IMR-90 (cell line): ENCODE measurements around the gene LRFN5. TPM values are rescaled to one million over a fixed set of nuclear protein-coding genes. Genes with fewer than 3 reads are reported as not detected.

Source experiments
- ATAC-seq: fragments of 200-7000 bp; cut with Tn5 transposase; 2 replicates; pipeline ENCODE4 v1.9.1; 2020; ENCODE audit warnings: low read depth, mild to moderate bottlenecking, moderate library complexity
- BruUV-seq: library from RNA; stranded (reverse); fragments of 400-500 nt; replicated peaks from 2 replicates; lab custom pipeline; 2021; lab: Mats Ljungman, UMichigan
- CTCF ChIA-PET: fragments of 300-600 bp; formaldehyde crosslinking; extraction: SDS; loops from one replicate; lab custom pipeline; 2021; ENCODE audit warnings: antibody characterized with exemption; lab: Yijun Ruan, JAX
- POLR2A ChIA-PET: fragments of 300-600 bp; sonication (Branson Sonifier 250); formaldehyde crosslinking; loops from one replicate; lab custom pipeline; 2022; ENCODE audit warnings: antibody characterized with exemption; ENCODE audit not compliant: unreplicated experiment; lab: Charles Lee
- DNase-seq: peaks from one replicate; pipeline ENCODE4 v3.0.0; 2013
- H2AFZ ChIP-seq: replicated peaks from 2 replicates; pipeline ENCODE3; 2013; ENCODE audit warnings: low read length, mild to moderate bottlenecking; ENCODE audit not compliant: poor library complexity
- H2AK5ac ChIP-seq: 2 replicates; pipeline ENCODE4 v1.6.1; 2013; ENCODE audit warnings: low read depth, low read length, inconsistent platforms
- H2AK9ac ChIP-seq: replicated peaks from 2 replicates; pipeline ENCODE3; 2013; ENCODE audit warnings: mild to moderate bottlenecking, low read depth, low read length, moderate library complexity; ENCODE audit not compliant: poor library complexity
- H2BK120ac ChIP-seq: 2 replicates; pipeline ENCODE4 v1.6.1; 2013; ENCODE audit warnings: low read depth, low read length, inconsistent platforms
- H2BK15ac ChIP-seq: 3 replicates; pipeline ENCODE4 v1.6.1; 2013; ENCODE audit warnings: low read depth, low read length, inconsistent platforms
- H2BK20ac ChIP-seq: 2 replicates; pipeline ENCODE4 v1.6.1; 2013; ENCODE audit warnings: low read depth, mild to moderate bottlenecking, inconsistent platforms, low read length, moderate library complexity
- H2BK5ac ChIP-seq: 2 replicates; pipeline ENCODE4 v1.6.1; 2013; ENCODE audit warnings: mild to moderate bottlenecking, low read depth, low read length, inconsistent platforms; ENCODE audit not compliant: poor library complexity, severe bottlenecking
- H3K14ac ChIP-seq: replicated peaks from 2 replicates; pipeline ENCODE4 v1.6.1; 2013; ENCODE audit warnings: low read depth, low read length, inconsistent platforms
- H3K18ac ChIP-seq: 2 replicates; pipeline ENCODE4 v1.6.1; 2013; ENCODE audit warnings: low read depth, low read length, control low read depth
- H3K23ac ChIP-seq: 2 replicates; pipeline ENCODE4 v1.6.1; 2013; ENCODE audit warnings: low read depth, low read length, inconsistent platforms
- H3K27ac ChIP-seq: 2 replicates; pipeline ENCODE4 v1.5.1; 2013; ENCODE audit warnings: mild to moderate bottlenecking, control low read depth, low read length; ENCODE audit not compliant: insufficient read depth
- H3K27me3 ChIP-seq: 2 replicates; pipeline ENCODE4 v1.6.1; 2013; ENCODE audit warnings: low read length; ENCODE audit not compliant: control insufficient read depth, insufficient read depth
- H3K36me3 ChIP-seq: 2 replicates; pipeline ENCODE4 v1.6.1; 2013; ENCODE audit warnings: low read length, mixed read lengths; ENCODE audit not compliant: control insufficient read depth, insufficient read depth
- H3K4ac ChIP-seq: 2 replicates; pipeline ENCODE4 v1.6.1; 2013; ENCODE audit warnings: low read depth, low read length, inconsistent platforms
- H3K4me1 ChIP-seq: 2 replicates; pipeline ENCODE4 v1.6.1; 2013; ENCODE audit warnings: low read length, mixed read lengths; ENCODE audit not compliant: control insufficient read depth, insufficient read depth
- H3K4me2 ChIP-seq: 2 replicates; pipeline ENCODE4 v1.6.1; 2013; ENCODE audit warnings: low read depth, mild to moderate bottlenecking, control low read depth, low read length, moderate library complexity
- H3K4me3 ChIP-seq: 2 replicates; pipeline ENCODE4 v1.5.1; 2013; ENCODE audit warnings: low read depth, mild to moderate bottlenecking, control low read depth, low read length, moderate library complexity; ENCODE audit not compliant: insufficient read depth
- H3K56ac ChIP-seq: 2 replicates; pipeline ENCODE4 v1.6.1; 2013; ENCODE audit warnings: low read length, inconsistent platforms; ENCODE audit not compliant: insufficient read depth; ENCODE audit errors: extremely low read depth
- H3K79me1 ChIP-seq, 2 experiments: 2 replicates each; pipeline ENCODE4 v1.6.1; 2013; ENCODE audit warnings: low read length in 2 of 2, inconsistent platforms in 1 of 2, low read depth in 1 of 2
- H3K9ac ChIP-seq: 2 replicates; pipeline ENCODE4 v1.6.1; 2013; ENCODE audit warnings: low read depth, low read length, control low read depth
- H3K9me1 ChIP-seq: 2 replicates; pipeline ENCODE4 v1.6.1; 2013; ENCODE audit warnings: low read length, inconsistent platforms; ENCODE audit not compliant: insufficient read depth
- H3K9me3 ChIP-seq: 2 replicates; pipeline ENCODE4 v1.6.1; 2013; ENCODE audit warnings: low read length; ENCODE audit not compliant: control insufficient read depth, insufficient read depth
- H4K20me1 ChIP-seq: 2 replicates; pipeline ENCODE4 v1.6.1; 2013; ENCODE audit warnings: low read length, inconsistent platforms; ENCODE audit not compliant: insufficient read depth
- H4K5ac ChIP-seq: 2 replicates; pipeline ENCODE4 v1.6.1; 2013; ENCODE audit warnings: mild to moderate bottlenecking, low read depth, low read length, control low read depth
- H4K8ac ChIP-seq, 2 experiments: 2 replicates each; pipeline ENCODE4 v1.6.1; 2013; ENCODE audit warnings: low read depth in 2 of 2, low read length in 2 of 2, control low read depth in 1 of 2, inconsistent platforms in 1 of 2
- H4K91ac ChIP-seq: 2 replicates; pipeline ENCODE4 v1.6.1; 2013; ENCODE audit warnings: low read depth, low read length, inconsistent platforms; ENCODE audit not compliant: insufficient read depth
- MXI1 ChIP-seq: IDR thresholded peaks from 2 replicates; pipeline ENCODE4 v1.6.1; 2012; ENCODE audit warnings: low read depth, mild to moderate bottlenecking, low read length, moderate library complexity, borderline replicate concordance
- RAD21 ChIP-seq: IDR thresholded peaks from 2 replicates; pipeline ENCODE4 v1.6.1; 2012; ENCODE audit warnings: low read length, improper control_type of control experiment
- WGBS, 2 experiments: methylation state at CpG; one replicate each; pipeline versions ENCODE4 v1.1.5 to v1.1.7; 2013; ENCODE audit warnings: missing lambda C conversion rate in 2 of 2; ENCODE audit not compliant: insufficient read length in 1 of 2; ENCODE audit errors: extremely low coverage in 2 of 2; 5-methylcytosine and 5-hydroxymethylcytosine counted together
- dilution Hi-C: fragments of 300-500 bp; cut with HindIII; formaldehyde crosslinking; loops from one replicate; pipeline ENCODE4 v1.14.3; 2018; ENCODE audit warnings: low sequenced_read_pairs; ENCODE audit not compliant: unreplicated experiment
- in situ Hi-C: fragments of 300-500 bp; cut with MboI; formaldehyde crosslinking; loops from 3 replicates; pipeline ENCODE4 v1.14.3; 2019; ENCODE audit warnings: low sequenced_read_pairs, inconsistent platforms, mixed read lengths
- intact Hi-C: fragments of 100-400 bp; cut with micrococcal nuclease; formaldehyde crosslinking; loops from 2 replicates; pipeline ENCODE4 v1.10.0; 2022
- polyA plus RNA-seq, 3 experiments: library from polyadenylated mRNA; depleted of rRNA; stranded (reverse); fragments of >200 nt; gene quantifications; 2 replicates each; pipeline ENCODE4 v1.2.3, GENCODE V29; 2012; ENCODE audit warnings: low replicate concordance in 1 of 3
- total RNA-seq: library from RNA; depleted of rRNA; stranded (reverse); fragments of >200 nt; gene quantifications from 2 replicates; pipeline ENCODE4 v1.2.3, GENCODE V29; 2012
- TF ChIP-seq, protein P1 (sequence below): fragments of 150-350 bp; IDR thresholded peaks from 2 replicates; pipeline ENCODE4 v1.6.1; 2017; ENCODE audit warnings: mild to moderate bottlenecking, antibody characterized with exemption, low read length, low read depth

The LRFN5 gene
- total and polyA plus RNA-seq, 2 of the 4 experiments (the other 2 are of a cell fraction): 1.8 to 3.6 TPM

DNA sequence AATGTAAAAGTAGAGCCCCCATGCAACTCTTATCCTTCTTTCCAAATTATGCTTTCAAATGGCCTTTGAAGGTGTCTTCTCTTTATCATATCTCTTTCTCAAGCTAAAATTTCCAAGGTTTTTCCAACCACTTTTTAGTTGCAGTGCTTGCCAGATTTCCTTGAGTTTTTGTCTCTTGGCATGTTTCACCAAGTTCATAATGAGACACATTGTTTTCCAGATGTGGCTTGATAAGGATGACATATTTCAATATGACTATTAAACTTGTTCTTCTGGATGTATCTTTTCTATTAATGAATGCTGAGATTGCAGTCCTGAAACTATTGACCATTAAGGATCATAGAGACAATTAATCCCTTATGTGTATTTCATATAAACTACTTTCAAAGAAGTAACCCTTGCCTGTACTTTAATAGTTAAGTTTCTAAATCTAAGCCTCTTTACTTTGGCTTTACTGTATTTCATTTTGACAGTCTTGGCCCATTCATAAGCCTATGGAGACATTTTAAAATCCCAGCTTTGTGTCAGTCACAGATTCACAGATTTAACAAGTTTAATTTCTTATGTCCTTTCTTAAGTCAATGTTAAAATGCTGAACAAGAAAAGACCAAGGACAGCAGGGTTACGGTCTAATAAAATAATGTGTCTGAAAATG is 151.5 kb downstream of the LRFN5 start:
- Histone ChIP-seq H3K36me3 (no peaks in the 10 kb centered on the region), H4K5ac (no peak overlapping the region), H4K20me1 (no peaks in the 10 kb centered on the region), H3K4me3 (no peak overlapping the region), H2BK15ac (no peak overlapping the region), H3K23ac (no peak overlapping the region), H3K9me3 (no peaks in the 10 kb centered on the region), H3K9me1 (no peaks in the 10 kb centered on the region), H2BK20ac (no peak overlapping the region), H3K27ac (no peak overlapping the region), H3K4me1 (no peaks in the 10 kb centered on the region), H2AK9ac (no peak overlapping the region), H3K18ac (no peak overlapping the region), H4K91ac (no peak overlapping the region), H3K56ac (no peak overlapping the region), H3K4me2 (no peak overlapping the region), H3K27me3 (no peaks in the 10 kb centered on the region), H4K8ac (no peak overlapping the region), H3K14ac (no peak overlapping the region), H2BK120ac (no peak overlapping the region), H2AK5ac (no peak overlapping the region), H3K4ac (no peak overlapping the region), H3K79me1 (no peaks in the 10 kb centered on the region), H2AFZ (no peak overlapping the region), H2BK5ac (no peak overlapping the region), H3K9ac (no peak overlapping the region)
- intact Hi-C loops: no loop called here
- no CpG with 5 or more reads among the region's 1 CpG for WGBS, 2 experiments
- dilution Hi-C loops: no loop called here
- ATAC-seq (no peak), DNase-seq (no peak)
- TF ChIP-seq MXI1 (no peak), RAD21 (no peak)
- TF ChIP-seq, protein P1, sequence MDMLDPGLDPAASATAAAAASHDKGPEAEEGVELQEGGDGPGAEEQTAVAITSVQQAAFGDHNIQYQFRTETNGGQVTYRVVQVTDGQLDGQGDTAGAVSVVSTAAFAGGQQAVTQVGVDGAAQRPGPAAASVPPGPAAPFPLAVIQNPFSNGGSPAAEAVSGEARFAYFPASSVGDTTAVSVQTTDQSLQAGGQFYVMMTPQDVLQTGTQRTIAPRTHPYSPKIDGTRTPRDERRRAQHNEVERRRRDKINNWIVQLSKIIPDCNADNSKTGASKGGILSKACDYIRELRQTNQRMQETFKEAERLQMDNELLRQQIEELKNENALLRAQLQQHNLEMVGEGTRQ: no peak
- ChIA-PET POLR2A (no interaction called here), CTCF (no interaction called here)
- in situ Hi-C loops: no loop called here
- BruUV-seq: no TSS peak
